Osteocyte (in vitro differentiated cells): ENCODE data around the gene MRPL14. TPM values are rescaled to one million over a fixed set of nuclear protein-coding genes. Genes with fewer than 3 reads are reported as not detected.

Experiments
- DNase-seq: peaks from one replicate; pipeline ENCODE4 v3.0.0; 2021; ENCODE audit warnings: mixed read lengths; ENCODE audit not compliant: unreplicated experiment; ENCODE audit errors: extremely low spot score
- H3K27ac Mint-ChIP-seq: one replicate; pipeline ENCODE4 v1.8.0; 2021; ENCODE audit warnings: mild to moderate bottlenecking, mixed read lengths; ENCODE audit not compliant: unreplicated experiment
- H3K27me3 Mint-ChIP-seq: one replicate; pipeline ENCODE4 v1.8.0; 2021; ENCODE audit warnings: mixed read lengths; ENCODE audit not compliant: unreplicated experiment
- H3K36me3 Mint-ChIP-seq: one replicate; pipeline ENCODE4 v1.8.0; 2021; ENCODE audit warnings: mixed read lengths; ENCODE audit not compliant: unreplicated experiment
- H3K4me1 Mint-ChIP-seq: one replicate; pipeline ENCODE4 v1.8.0; 2021; ENCODE audit warnings: mixed read lengths; ENCODE audit not compliant: unreplicated experiment
- H3K4me3 Mint-ChIP-seq: one replicate; pipeline ENCODE4 v1.8.0; 2021; ENCODE audit warnings: mild to moderate bottlenecking, moderate library complexity, mixed read lengths; ENCODE audit not compliant: unreplicated experiment
- H3K9me3 Mint-ChIP-seq: one replicate; pipeline ENCODE4 v1.8.0; 2021; ENCODE audit warnings: mixed read lengths; ENCODE audit not compliant: unreplicated experiment
- total RNA-seq: library from RNA; stranded (reverse); gene quantifications from 2 replicates; pipeline ENCODE4 v1.2.1, GENCODE V29; 2021
- TF ChIP-seq, protein P1 (sequence below): fragments of 200-600 bp; sonication (generic); IDR thresholded peaks from 2 replicates; pipeline ENCODE4 v1.5.0; 2021; ENCODE audit warnings: antibody characterized with exemption, mild to moderate bottlenecking, moderate library complexity

Gene MRPL14
- total RNA-seq, 1 donor from 2014 or later: 36.5 TPM

DNA sequence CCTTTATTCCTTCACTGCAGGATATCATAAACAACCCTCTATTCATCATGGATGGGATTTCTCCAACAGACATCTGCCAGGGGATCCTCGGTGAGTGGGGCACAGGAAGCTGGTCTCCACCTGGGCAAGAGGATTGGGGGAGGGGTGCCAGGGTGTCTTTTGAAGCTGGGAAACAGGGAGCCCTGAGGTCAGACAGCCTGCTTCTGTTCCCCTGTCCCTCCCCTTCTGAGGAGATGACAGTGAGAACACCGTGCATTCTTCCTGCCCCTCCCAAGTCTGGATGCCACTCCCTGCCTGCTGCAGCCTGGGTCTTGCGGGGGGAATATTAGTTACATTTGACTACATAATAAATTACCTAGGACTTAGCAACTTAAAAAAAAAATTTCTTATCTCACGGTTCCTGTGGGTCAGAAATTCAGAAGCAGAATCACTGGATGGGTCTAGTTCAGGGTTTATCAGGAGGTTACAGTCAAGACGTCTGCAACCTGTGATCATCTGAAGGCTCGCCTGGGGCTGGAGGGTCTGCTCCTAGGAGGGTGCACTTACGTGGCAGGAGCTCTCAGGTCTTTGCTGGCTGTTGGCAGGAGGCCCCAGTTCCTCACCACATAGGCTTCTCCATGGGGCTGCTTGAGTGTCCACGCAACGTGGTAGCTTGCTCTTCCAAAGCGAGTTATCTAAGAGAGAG is 42.8 kb upstream of the MRPL14 start:
- no peaks in the 10 kb centered on the region for H3K36me3 Mint-ChIP-seq
- no peak for DNase-seq
- H3K27me3 Mint-ChIP-seq: peaks cover 21% of the 10 kb centered on the region
- no peaks in the 10 kb centered on the region for H3K9me3 Mint-ChIP-seq
- TF ChIP-seq, protein P1, sequence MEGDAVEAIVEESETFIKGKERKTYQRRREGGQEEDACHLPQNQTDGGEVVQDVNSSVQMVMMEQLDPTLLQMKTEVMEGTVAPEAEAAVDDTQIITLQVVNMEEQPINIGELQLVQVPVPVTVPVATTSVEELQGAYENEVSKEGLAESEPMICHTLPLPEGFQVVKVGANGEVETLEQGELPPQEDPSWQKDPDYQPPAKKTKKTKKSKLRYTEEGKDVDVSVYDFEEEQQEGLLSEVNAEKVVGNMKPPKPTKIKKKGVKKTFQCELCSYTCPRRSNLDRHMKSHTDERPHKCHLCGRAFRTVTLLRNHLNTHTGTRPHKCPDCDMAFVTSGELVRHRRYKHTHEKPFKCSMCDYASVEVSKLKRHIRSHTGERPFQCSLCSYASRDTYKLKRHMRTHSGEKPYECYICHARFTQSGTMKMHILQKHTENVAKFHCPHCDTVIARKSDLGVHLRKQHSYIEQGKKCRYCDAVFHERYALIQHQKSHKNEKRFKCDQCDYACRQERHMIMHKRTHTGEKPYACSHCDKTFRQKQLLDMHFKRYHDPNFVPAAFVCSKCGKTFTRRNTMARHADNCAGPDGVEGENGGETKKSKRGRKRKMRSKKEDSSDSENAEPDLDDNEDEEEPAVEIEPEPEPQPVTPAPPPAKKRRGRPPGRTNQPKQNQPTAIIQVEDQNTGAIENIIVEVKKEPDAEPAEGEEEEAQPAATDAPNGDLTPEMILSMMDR: no peak
- H3K27ac Mint-ChIP-seq: no peak overlapping the region
- H3K4me1 Mint-ChIP-seq: peaks cover 8% of the 10 kb centered on the region
- H3K4me3 Mint-ChIP-seq: no peak overlapping the region

- Mint-ChIP-seq H3K4me1 (peaks cover 8% of the 10 kb centered on the region), H3K4me3 (no peak overlapping the region), H3K27me3 (peaks cover 27% of the 10 kb centered on the region), H3K36me3 (no peaks in the 10 kb centered on the region), H3K27ac (no peak overlapping the region), H3K9me3 (no peaks in the 10 kb centered on the region)
- TF ChIP-seq, protein P1: no peak
- no peak for DNase-seq
These were observed 41.9 kb upstream of the MRPL14 start for GRCh38 chr6:44169154-44169553.

GRCh38 chr6:44167567-44167966 is 40.3 kb upstream of the MRPL14 start:
- no peak overlapping the region for H3K4me3 Mint-ChIP-seq
- H3K27me3 Mint-ChIP-seq: peaks cover 32% of the 10 kb centered on the region
- no peak overlapping the region for H3K27ac Mint-ChIP-seq
- TF ChIP-seq, protein P1: no peak
- H3K36me3 Mint-ChIP-seq: no peaks in the 10 kb centered on the region
- DNase-seq: no peak
- H3K9me3 Mint-ChIP-seq: no peaks in the 10 kb centered on the region
- peaks cover 5% of the 10 kb centered on the region for H3K4me1 Mint-ChIP-seq

DNA sequence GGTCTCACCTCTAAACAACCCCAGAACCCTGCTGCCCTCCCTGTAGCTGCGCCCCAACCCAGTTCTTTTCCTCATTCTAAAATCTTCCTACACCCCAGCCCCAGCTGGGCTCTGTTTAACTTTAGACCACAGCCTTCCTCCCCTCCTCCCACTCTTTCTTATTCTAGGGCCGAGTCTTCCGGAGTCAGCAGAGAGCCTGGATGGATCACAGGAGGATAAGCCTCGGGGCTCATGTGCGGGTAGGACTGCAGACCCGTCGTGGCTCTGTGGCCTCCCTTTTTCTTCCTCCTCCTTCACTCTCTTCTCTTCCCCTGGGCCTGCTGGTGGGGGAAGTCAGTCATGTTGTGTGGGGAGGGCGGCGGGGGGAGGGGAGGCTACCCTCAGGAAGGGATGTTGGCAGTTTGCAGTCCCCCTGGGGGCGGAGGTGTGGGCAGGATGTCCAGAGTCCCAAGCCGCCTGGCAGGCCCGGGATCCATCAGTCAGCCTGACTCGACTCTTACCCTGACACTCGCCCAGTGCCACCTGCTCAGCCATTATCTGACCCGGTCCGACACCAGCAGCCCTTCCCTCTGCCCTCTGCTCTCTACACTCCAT is 39.4 kb upstream of the MRPL14 start:
- H3K27ac Mint-ChIP-seq: no peak overlapping the region

DNA sequence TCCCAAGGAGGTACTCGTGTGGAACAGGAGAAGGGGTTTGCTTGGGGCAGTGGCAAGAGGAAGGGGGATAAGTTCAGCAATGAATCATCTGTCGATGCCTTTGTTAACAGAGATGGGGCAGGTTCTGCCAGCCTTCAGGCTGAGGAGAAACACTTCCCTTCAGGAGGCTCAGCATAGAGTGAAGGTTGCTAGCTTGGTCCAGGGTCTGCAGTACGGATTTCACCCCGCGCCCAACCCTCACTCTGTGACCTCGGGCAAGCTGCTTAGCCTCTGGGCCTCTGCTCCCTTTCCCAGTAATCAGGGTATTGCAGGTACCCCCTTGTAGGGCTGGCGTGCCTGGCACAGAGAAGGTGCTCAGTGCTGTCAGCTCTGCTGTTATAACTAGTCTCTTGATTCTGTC is 38.9 kb upstream of the MRPL14 start:
- TF ChIP-seq, protein P1: no peak
- no peaks in the 10 kb centered on the region for H3K36me3 Mint-ChIP-seq
- DNase-seq: no peak
- peaks cover 30% of the 10 kb centered on the region for H3K27me3 Mint-ChIP-seq
- no peak overlapping the region for H3K4me3 Mint-ChIP-seq
- no peak overlapping the region for H3K27ac Mint-ChIP-seq
- peaks cover 6% of the 10 kb centered on the region for H3K4me1 Mint-ChIP-seq
- H3K9me3 Mint-ChIP-seq: no peaks in the 10 kb centered on the region

More for the DNA sequence above, 39.4 kb upstream of the MRPL14 start:
- Mint-ChIP-seq H3K9me3 (no peaks in the 10 kb centered on the region), H3K36me3 (no peaks in the 10 kb centered on the region), H3K4me1 (peaks cover 4% of the 10 kb centered on the region), H3K27me3 (peaks cover 33% of the 10 kb centered on the region), H3K4me3 (no peak overlapping the region)
- TF ChIP-seq, protein P1: no peak
- no peak for DNase-seq
